Adipocyte (in vitro differentiated cells): ENCODE measurements around the gene GAN.
"Not testable (repeated sequence)": the region's sequence is repeated elsewhere in the genome, so short reads cannot be mapped to it uniquely, and the experiment has no call there.

Experiments
- DNase-seq: peaks from one replicate; pipeline ENCODE4 v3.0.0-alpha.2; 2015; ENCODE audit warnings: low read depth
- H3K27me3 ChIP-seq: replicated peaks from 2 replicates; pipeline ENCODE4 v1.7.0; 2013; ENCODE audit warnings: mild to moderate bottlenecking, low read length, moderate library complexity; ENCODE audit not compliant: control insufficient read depth, insufficient read depth
- H3K36me3 ChIP-seq: 2 replicates; pipeline ENCODE4 v1.7.0; 2013; ENCODE audit warnings: low read length, mild to moderate bottlenecking, moderate library complexity; ENCODE audit not compliant: control insufficient read depth, insufficient read depth, severe bottlenecking
- H3K4me1 ChIP-seq: 2 replicates; pipeline ENCODE4 v1.7.0; 2013; ENCODE audit warnings: mild to moderate bottlenecking, low read length, moderate library complexity; ENCODE audit not compliant: control insufficient read depth, insufficient read depth
- H3K4me3 ChIP-seq: 2 replicates; pipeline ENCODE4 v1.7.0; 2013; ENCODE audit warnings: mild to moderate bottlenecking, low read length, moderate library complexity
- H3K9ac ChIP-seq: 2 replicates; pipeline ENCODE4 v1.7.0; 2013; ENCODE audit warnings: mild to moderate bottlenecking, low read length, moderate library complexity
- H3K9me3 ChIP-seq: 2 replicates; pipeline ENCODE4 v1.7.0; 2013; ENCODE audit warnings: mild to moderate bottlenecking, low read length, moderate library complexity; ENCODE audit not compliant: control insufficient read depth

The GAN gene

DNA sequence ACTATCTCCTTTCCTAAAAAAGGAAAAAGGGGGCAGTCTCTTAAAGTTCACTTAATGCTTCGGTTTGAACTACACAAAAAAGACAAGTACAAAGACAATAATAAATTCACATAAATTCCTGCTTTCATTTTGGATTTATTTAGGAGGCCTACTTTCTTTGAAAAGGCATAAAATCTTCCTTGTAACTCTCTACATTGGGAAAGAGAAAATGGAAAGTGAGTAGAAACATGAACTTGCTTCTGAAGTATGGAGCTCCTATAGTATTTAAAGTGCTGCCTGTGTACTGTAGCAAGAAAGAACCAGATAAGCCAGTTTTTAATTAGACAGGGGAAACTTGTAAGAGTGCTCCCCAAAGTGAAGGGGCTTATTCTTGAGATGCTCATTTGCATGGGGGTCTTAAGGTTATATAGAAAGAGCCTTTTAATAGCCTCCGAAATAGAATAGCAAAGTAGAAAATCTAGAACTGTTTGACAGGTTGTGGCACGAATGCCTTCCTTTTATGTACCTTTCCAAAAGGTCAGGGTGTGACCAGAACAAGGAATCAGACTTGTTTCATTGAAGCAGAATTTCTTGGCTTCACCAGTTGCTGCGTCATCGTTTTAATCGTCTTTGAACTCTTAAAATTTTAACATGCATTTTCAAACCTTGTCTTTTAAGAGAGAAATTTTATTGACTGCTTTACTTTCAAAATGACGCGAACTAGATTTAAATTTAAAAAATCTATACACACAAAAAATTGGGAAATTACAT is 12.9 kb downstream of the GAN start:
- DNase-seq: no peak
- H3K36me3 ChIP-seq: no peaks in the 10 kb centered on the region
- no peak overlapping the region for H3K4me3 ChIP-seq
- no peaks in the 10 kb centered on the region for H3K9me3 ChIP-seq
- no peak overlapping the region for H3K9ac ChIP-seq
- H3K27me3 ChIP-seq: no peaks in the 10 kb centered on the region
- H3K4me1 ChIP-seq: no peaks in the 10 kb centered on the region

GRCh38 chr16:81329947-81330346 is 15.2 kb downstream of the GAN start:
- no peak for DNase-seq
- no peaks in the 10 kb centered on the region for H3K36me3 ChIP-seq
- no peak overlapping the region for H3K4me3 ChIP-seq
- no peak overlapping the region for H3K9ac ChIP-seq
- H3K4me1 ChIP-seq: no peaks in the 10 kb centered on the region
- no peaks in the 10 kb centered on the region for H3K9me3 ChIP-seq
- H3K27me3 ChIP-seq: no peaks in the 10 kb centered on the region

DNA sequence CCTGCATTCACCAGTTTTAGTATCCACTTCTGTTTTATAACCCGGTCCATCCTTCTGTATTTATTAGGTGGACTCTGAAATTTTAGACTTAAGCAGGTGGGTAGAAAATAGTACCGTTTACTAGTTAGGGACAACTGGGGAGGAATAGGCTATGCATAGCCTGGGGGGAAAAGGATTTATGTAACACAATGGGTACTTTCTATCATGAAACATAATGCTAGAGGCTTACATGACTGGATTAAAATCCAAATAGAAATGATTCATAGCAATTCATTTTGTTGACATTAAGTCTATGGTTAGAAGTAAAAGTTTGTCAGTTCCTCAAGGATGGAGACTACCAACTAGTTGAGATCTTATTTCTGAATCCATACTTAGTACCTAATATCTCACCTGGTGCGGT is 18.6 kb downstream of the GAN start:
- DNase-seq: no peak
- no peaks in the 10 kb centered on the region for H3K9me3 ChIP-seq
- H3K9ac ChIP-seq: no peak overlapping the region
- no peaks in the 10 kb centered on the region for H3K27me3 ChIP-seq
- no peaks in the 10 kb centered on the region for H3K36me3 ChIP-seq
- H3K4me3 ChIP-seq: no peak overlapping the region
- no peaks in the 10 kb centered on the region for H3K4me1 ChIP-seq

- no peaks in the 10 kb centered on the region for H3K9me3 ChIP-seq
- no peaks in the 10 kb centered on the region for H3K36me3 ChIP-seq
- H3K27me3 ChIP-seq: no peaks in the 10 kb centered on the region
- no peak for DNase-seq
- no peak overlapping the region for H3K4me3 ChIP-seq
- no peaks in the 10 kb centered on the region for H3K4me1 ChIP-seq
- H3K9ac ChIP-seq: no peak overlapping the region
Measured at GRCh38 chr16:81335669-81336068, 20.9 kb downstream of the GAN start.

DNA sequence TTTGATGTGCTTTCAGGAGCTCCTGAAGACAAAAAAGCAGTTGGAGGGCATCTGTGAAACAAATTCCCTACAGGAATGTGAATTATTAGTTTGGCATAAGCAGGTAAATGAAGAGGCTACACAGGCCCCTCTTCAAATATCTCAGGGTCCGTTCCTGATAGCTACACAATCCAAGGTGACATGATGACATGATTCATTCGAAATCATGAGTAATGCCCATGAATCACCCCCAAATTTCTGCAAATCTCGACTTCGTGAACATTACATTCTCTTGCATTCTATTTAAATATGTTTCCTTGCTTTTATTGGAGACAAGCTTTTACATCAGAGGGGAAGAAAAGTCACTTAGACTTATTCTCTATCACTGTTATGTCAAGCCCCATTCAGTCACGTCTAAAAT is 22.3 kb downstream of the GAN start:
- DNase-seq: no peak
- H3K4me1 ChIP-seq: no peaks in the 10 kb centered on the region
- H3K36me3 ChIP-seq: no peaks in the 10 kb centered on the region
- H3K4me3 ChIP-seq: no peak overlapping the region
- no peaks in the 10 kb centered on the region for H3K27me3 ChIP-seq
- H3K9me3 ChIP-seq: no peaks in the 10 kb centered on the region
- no peak overlapping the region for H3K9ac ChIP-seq

DNA sequence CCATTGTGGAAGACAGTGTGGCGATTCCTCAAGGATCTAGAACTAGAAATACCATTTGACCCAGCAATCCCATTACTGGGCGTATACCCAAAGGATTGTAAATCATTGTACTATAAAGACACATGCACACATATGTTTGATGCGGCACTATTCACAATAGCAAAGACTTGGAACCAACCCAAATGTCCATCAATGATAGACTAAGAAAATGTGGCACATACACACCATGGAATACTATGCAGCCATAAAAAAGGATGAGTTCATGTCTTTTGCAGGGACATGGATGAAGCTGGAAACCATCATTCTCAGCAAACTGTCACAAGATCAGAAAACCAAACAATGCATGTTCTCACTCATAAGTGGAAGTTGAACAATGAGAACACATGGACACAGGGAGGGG is 30.4 kb downstream of the GAN start:
- H3K4me1 ChIP-seq, H3K9ac ChIP-seq, H3K36me3 ChIP-seq, H3K4me3 ChIP-seq, DNase-seq, H3K27me3 ChIP-seq: not testable (repeated sequence)
- peaks cover 23% of the 10 kb centered on the region for H3K9me3 ChIP-seq

GRCh38 chr16:81347425-81347824 is 32.7 kb downstream of the GAN start:
- DNase-seq: no peak
- H3K27me3 ChIP-seq: no peaks in the 10 kb centered on the region
- no peaks in the 10 kb centered on the region for H3K4me1 ChIP-seq

GRCh38 chr16:81349608-81350305 is 35.0 kb downstream of the GAN start:
- Histone ChIP-seq H3K9ac (no peak overlapping the region), H3K4me1 (no peaks in the 10 kb centered on the region), H3K4me3 (no peak overlapping the region), H3K9me3 (peaks cover 23% of the 10 kb centered on the region), H3K27me3 (no peaks in the 10 kb centered on the region), H3K36me3 (peaks cover 11% of the 10 kb centered on the region)
- DNase-seq: no peak

More at GRCh38 chr16:81347425-81347824, 32.7 kb downstream of the GAN start:
- H3K36me3 ChIP-seq: peaks cover 4% of the 10 kb centered on the region
- H3K9me3 ChIP-seq: peaks cover 23% of the 10 kb centered on the region
- no peak overlapping the region for H3K4me3 ChIP-seq
- H3K9ac ChIP-seq: no peak overlapping the region

DNA sequence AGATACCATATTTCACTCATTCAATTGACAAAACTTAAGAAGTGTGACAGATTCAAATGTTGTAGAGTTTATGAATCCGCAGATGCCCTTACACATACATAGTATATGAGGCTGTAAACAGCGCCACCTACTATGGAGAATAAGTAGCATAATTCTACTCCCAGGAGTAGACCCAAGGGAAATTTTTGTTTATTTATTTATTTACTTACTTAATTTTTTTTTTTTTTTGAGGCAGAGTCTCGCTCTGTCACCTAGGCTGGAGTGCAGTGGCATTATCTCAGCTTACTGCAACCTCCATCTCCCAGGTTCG is 35.5 kb downstream of the GAN start:
- H3K27me3 ChIP-seq: no peaks in the 10 kb centered on the region
- peaks cover 15% of the 10 kb centered on the region for H3K36me3 ChIP-seq
- no peak overlapping the region for H3K4me3 ChIP-seq
- H3K9me3 ChIP-seq: peaks cover 23% of the 10 kb centered on the region
- DNase-seq: peak; percentile 16
- no peak overlapping the region for H3K9ac ChIP-seq
- H3K4me1 ChIP-seq: no peaks in the 10 kb centered on the region

DNA sequence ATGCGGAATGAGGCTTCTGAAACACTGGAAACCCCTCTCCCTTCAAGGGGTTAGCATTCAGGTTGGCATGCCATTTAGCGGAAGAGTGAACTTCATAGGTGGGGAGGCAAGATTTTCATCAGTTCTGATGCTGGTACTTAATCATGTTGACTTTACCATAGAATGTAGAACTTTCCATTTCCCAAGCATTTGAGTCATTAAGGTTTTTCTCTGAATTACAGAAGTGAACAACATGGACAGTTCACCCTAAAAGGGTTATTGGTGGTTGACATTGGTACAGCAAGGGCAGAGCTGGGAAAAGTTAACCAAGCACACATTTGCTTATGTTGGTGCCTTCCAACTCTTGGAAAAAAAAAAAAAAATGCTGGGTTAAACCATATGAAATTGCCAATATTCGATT is 39.1 kb downstream of the GAN start:
- H3K4me1 ChIP-seq: no peaks in the 10 kb centered on the region

GRCh38 chr16:81357711-81358260 is 43.0 kb downstream of the GAN start:
- no peak for DNase-seq

More for the DNA sequence above, 39.1 kb downstream of the GAN start:
- DNase-seq: no peak
- H3K4me3 ChIP-seq: no peak overlapping the region
- H3K9ac ChIP-seq: no peak overlapping the region
- H3K36me3 ChIP-seq: peaks cover 29% of the 10 kb centered on the region
- no peaks in the 10 kb centered on the region for H3K9me3 ChIP-seq
- no peaks in the 10 kb centered on the region for H3K27me3 ChIP-seq

More at GRCh38 chr16:81357711-81358260, 43.0 kb downstream of the GAN start:
- Histone ChIP-seq H3K27me3 (no peaks in the 10 kb centered on the region), H3K9ac (no peak overlapping the region), H3K9me3 (no peaks in the 10 kb centered on the region), H3K4me1 (no peaks in the 10 kb centered on the region), H3K36me3 (peaks cover 42% of the 10 kb centered on the region), H3K4me3 (no peak overlapping the region)
